WTC11 (cell line): Measurements from ENCODE around the gene NEU2. TPM values are rescaled to one million over a fixed set of nuclear protein-coding genes. Genes with fewer than 3 reads are reported as not detected.

Experiments
- ATAC-seq: fragments of 200-7000 bp; cut with Tn5 transposase; 2 replicates; pipeline ENCODE4 v1.10.0; 2021; ENCODE audit warnings: mild to moderate bottlenecking, moderate library complexity
- CTCF ChIA-PET: fragments of 300-600 bp; sonication (Branson Sonifier 250); formaldehyde crosslinking; loops from one replicate; lab custom pipeline; 2021; ENCODE audit warnings: antibody characterized with exemption; lab: Charles Lee
- POLR2A ChIA-PET: fragments of 350-600 bp; sonication (Branson Sonifier 250); formaldehyde crosslinking; loops from one replicate; lab custom pipeline; 2021; ENCODE audit warnings: antibody characterized with exemption; lab: Charles Lee
- DNase-seq: peaks from one replicate; pipeline ENCODE4 v3.0.0; 2021; ENCODE audit warnings: low spot score
- H3K27ac Mint-ChIP-seq: 2 replicates; pipeline ENCODE4 v1.8.0; 2021; ENCODE audit warnings: mixed read lengths
- H3K27me3 Mint-ChIP-seq: 2 replicates; pipeline ENCODE4 v1.8.0; 2021; ENCODE audit warnings: low read depth, mild to moderate bottlenecking, moderate library complexity, mixed read lengths
- H3K36me3 Mint-ChIP-seq: 2 replicates; pipeline ENCODE4 v1.8.0; 2021; ENCODE audit warnings: mixed read lengths
- H3K4me1 Mint-ChIP-seq: 2 replicates; pipeline ENCODE4 v1.8.0; 2022; ENCODE audit warnings: mixed read lengths
- H3K4me3 Mint-ChIP-seq: 2 replicates; pipeline ENCODE4 v1.8.0; 2021; ENCODE audit warnings: mild to moderate bottlenecking, moderate library complexity, mixed read lengths
- H3K9me3 Mint-ChIP-seq: 2 replicates; pipeline ENCODE4 v1.8.0; 2021; ENCODE audit warnings: mixed read lengths
- CBFB ChIP-seq: sonication (generic); formaldehyde crosslinking; IDR thresholded peaks from 2 replicates; pipeline ENCODE4 v1.8.1; 2022; ENCODE audit warnings: mild to moderate bottlenecking, low read depth, missing genetic modification reagents
- PRRX2 ChIP-seq: fragments of 250-450 bp; sonication (Bioruptor Pico); IDR thresholded peaks from 2 replicates; pipeline ENCODE4 v1.8.0; 2021; ENCODE audit warnings: mild to moderate bottlenecking
- SP1 ChIP-seq: sonication (generic); formaldehyde crosslinking; conservative IDR thresholded peaks from 2 replicates; pipeline ENCODE4 v1.8.1; 2022; ENCODE audit warnings: missing genetic modification reagents
- TP53 ChIP-seq: sonication (generic); formaldehyde crosslinking; IDR thresholded peaks from 2 replicates; pipeline ENCODE4 v1.8.1; 2023; ENCODE audit warnings: mild to moderate bottlenecking, missing genetic modification reagents
- ZNF263 ChIP-seq: sonication (generic); formaldehyde crosslinking; IDR thresholded peaks from 2 replicates; pipeline ENCODE4 v1.8.1; 2022; ENCODE audit warnings: low read depth, mild to moderate bottlenecking, moderate library complexity, missing genetic modification reagents
- ZNF317 ChIP-seq: sonication (generic); formaldehyde crosslinking; IDR thresholded peaks from 2 replicates; pipeline ENCODE4 v1.8.1; 2023; ENCODE audit warnings: low read depth, mild to moderate bottlenecking, moderate library complexity, missing genetic modification reagents, borderline replicate concordance
- ZNF416 ChIP-seq: fragments of 250-450 bp; sonication (Bioruptor Pico); IDR thresholded peaks from 2 replicates; pipeline ENCODE4 v1.9.0; 2021; ENCODE audit warnings: mild to moderate bottlenecking, inconsistent platforms
- total RNA-seq: library from RNA; stranded (reverse); gene quantifications from 3 replicates; pipeline ENCODE4 v1.2.3, GENCODE V29; 2021
- TF ChIP-seq, protein P1 (sequence below): sonication (generic); formaldehyde crosslinking; IDR thresholded peaks from 2 replicates; pipeline ENCODE4 v1.8.0; 2023; ENCODE audit warnings: mild to moderate bottlenecking, missing genetic modification reagents
- TF ChIP-seq, protein P2 (sequence below): sonication (generic); formaldehyde crosslinking; IDR thresholded peaks from 2 replicates; pipeline ENCODE4 v1.8.1; 2023; ENCODE audit warnings: mild to moderate bottlenecking, missing genetic modification reagents
- TF ChIP-seq, protein P3 (sequence below): fragments of 250-450 bp; sonication (Bioruptor Pico); conservative IDR thresholded peaks from 2 replicates; pipeline ENCODE4 v1.9.0; 2021; ENCODE audit warnings: mild to moderate bottlenecking
- TF ChIP-seq, protein P4 (sequence below): sonication (generic); formaldehyde crosslinking; conservative IDR thresholded peaks from 2 replicates; pipeline ENCODE4 v1.8.1; 2023; ENCODE audit warnings: mild to moderate bottlenecking, low read depth, missing genetic modification reagents, moderate library complexity
- TF ChIP-seq, protein P5 (sequence below): sonication (generic); formaldehyde crosslinking; conservative IDR thresholded peaks from 2 replicates; pipeline ENCODE4 v1.8.1; 2022; ENCODE audit warnings: mild to moderate bottlenecking, missing genetic modification reagents

NEU2 gene
- total RNA-seq, 1 experiment from 2014 or later = not detected

DNA sequence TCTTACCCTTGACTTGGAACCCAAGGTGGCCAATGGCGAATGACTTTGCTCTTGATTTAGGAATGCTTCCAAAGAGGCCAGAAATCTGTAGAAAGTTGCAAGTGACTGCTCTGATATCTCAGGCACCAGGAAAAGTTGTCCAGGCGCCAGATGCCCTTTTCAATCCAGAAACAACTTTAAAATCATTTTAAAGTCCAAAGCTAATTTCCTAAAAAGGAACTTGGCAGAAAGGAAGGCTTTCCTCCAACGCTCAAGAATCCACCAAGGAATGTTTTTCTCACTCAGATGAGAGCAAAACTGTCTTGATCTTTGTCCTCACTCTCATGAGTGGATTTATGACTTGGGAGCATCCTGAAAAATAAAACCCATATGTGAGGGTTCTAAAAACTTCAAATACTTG, 24.7 kb upstream of the NEU2 start (continued):
- TF ChIP-seq, protein P1, sequence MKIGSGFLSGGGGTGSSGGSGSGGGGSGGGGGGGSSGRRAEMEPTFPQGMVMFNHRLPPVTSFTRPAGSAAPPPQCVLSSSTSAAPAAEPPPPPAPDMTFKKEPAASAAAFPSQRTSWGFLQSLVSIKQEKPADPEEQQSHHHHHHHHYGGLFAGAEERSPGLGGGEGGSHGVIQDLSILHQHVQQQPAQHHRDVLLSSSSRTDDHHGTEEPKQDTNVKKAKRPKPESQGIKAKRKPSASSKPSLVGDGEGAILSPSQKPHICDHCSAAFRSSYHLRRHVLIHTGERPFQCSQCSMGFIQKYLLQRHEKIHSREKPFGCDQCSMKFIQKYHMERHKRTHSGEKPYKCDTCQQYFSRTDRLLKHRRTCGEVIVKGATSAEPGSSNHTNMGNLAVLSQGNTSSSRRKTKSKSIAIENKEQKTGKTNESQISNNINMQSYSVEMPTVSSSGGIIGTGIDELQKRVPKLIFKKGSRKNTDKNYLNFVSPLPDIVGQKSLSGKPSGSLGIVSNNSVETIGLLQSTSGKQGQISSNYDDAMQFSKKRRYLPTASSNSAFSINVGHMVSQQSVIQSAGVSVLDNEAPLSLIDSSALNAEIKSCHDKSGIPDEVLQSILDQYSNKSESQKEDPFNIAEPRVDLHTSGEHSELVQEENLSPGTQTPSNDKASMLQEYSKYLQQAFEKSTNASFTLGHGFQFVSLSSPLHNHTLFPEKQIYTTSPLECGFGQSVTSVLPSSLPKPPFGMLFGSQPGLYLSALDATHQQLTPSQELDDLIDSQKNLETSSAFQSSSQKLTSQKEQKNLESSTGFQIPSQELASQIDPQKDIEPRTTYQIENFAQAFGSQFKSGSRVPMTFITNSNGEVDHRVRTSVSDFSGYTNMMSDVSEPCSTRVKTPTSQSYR (CRISPR knock-in tag) = no peak
- TF ChIP-seq, protein P2, sequence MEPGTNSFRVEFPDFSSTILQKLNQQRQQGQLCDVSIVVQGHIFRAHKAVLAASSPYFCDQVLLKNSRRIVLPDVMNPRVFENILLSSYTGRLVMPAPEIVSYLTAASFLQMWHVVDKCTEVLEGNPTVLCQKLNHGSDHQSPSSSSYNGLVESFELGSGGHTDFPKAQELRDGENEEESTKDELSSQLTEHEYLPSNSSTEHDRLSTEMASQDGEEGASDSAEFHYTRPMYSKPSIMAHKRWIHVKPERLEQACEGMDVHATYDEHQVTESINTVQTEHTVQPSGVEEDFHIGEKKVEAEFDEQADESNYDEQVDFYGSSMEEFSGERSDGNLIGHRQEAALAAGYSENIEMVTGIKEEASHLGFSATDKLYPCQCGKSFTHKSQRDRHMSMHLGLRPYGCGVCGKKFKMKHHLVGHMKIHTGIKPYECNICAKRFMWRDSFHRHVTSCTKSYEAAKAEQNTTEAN (CRISPR knock-in tag) = no peak
- TF ChIP-seq, protein P3, sequence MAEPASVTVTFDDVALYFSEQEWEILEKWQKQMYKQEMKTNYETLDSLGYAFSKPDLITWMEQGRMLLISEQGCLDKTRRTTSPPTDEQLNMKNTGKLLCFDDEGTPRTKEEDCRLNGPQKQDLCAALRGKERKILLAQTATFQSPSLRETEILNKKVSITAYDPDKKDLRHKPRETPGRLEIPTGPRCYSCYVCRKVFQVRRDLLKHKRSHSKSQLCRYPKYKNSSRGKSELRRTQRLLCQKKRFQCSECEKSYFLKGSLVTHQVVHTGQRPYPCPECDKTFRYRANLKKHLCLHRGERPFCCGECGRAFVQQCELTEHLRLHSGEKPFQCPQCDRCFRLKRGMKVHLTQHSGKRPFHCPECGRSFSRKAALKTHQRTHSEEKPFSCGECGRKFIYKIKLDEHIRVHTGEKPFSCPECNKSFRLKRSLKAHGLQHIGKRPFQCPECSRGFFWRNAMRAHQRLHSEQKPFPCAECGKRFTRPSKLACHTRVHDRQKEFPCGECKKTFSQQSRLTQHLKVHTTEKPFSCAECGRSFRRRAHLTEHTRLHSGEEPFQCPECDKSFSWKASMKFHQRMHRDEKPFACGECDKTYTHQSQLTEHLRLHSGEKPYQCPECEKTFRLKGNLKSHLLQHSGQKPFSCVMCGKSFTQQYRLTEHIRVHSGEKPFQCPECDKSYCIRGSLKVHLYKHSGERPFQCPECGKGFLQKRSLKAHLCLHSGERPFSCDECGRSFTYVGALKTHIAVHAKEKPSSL (CRISPR knock-in tag) = no peak
- TF ChIP-seq ZNF263 = no peak
- TF ChIP-seq PRRX2 (CRISPR knock-in tag) = no peak
- TF ChIP-seq TP53 (CRISPR knock-in tag) = no peak

DNA sequence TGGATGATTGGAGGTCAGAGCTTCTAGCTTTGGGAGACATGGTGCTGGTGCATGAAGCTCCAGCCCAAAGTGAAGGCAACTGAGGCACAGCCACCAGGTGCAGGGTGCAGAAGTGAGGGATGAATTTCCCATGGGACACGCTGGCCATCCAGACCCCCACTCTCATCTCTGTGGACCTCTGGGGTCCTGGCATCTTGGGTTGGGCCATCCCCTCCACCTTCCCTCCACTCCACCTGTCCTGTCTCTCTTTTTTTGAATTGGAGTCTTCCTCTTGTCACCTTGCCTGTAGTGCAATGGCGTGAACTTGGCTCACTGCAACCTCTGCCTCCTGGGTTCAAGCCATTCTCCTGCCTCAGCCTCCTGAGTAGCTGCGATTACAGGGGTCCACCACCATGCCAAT, 22.8 kb upstream of the NEU2 start:
- H3K4me1 Mint-ChIP-seq = no peaks in the 10 kb centered on the region
- POLR2A ChIA-PET = no interaction called here
- TF ChIP-seq CBFB = no peak
- TF ChIP-seq PRRX2 (CRISPR knock-in tag) = no peak
- no peak for TF ChIP-seq SP1 (CRISPR knock-in tag)
- TF ChIP-seq, protein P4, sequence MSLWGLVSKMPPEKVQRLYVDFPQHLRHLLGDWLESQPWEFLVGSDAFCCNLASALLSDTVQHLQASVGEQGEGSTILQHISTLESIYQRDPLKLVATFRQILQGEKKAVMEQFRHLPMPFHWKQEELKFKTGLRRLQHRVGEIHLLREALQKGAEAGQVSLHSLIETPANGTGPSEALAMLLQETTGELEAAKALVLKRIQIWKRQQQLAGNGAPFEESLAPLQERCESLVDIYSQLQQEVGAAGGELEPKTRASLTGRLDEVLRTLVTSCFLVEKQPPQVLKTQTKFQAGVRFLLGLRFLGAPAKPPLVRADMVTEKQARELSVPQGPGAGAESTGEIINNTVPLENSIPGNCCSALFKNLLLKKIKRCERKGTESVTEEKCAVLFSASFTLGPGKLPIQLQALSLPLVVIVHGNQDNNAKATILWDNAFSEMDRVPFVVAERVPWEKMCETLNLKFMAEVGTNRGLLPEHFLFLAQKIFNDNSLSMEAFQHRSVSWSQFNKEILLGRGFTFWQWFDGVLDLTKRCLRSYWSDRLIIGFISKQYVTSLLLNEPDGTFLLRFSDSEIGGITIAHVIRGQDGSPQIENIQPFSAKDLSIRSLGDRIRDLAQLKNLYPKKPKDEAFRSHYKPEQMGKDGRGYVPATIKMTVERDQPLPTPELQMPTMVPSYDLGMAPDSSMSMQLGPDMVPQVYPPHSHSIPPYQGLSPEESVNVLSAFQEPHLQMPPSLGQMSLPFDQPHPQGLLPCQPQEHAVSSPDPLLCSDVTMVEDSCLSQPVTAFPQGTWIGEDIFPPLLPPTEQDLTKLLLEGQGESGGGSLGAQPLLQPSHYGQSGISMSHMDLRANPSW (CRISPR knock-in tag) = no peak
- TF ChIP-seq, all 79 proteins: peak for 0
- ATAC-seq (no peak), DNase-seq (no peak)
- Mint-ChIP-seq H3K27me3 (no peaks in the 10 kb centered on the region; the same call in 1 of the 2 replicates), H3K4me3 (no peak overlapping the region), H3K36me3 (no peaks in the 10 kb centered on the region), H3K27ac (no peak overlapping the region), H3K9me3 (no peaks in the 10 kb centered on the region)
- CTCF ChIA-PET = no interaction called here

DNA sequence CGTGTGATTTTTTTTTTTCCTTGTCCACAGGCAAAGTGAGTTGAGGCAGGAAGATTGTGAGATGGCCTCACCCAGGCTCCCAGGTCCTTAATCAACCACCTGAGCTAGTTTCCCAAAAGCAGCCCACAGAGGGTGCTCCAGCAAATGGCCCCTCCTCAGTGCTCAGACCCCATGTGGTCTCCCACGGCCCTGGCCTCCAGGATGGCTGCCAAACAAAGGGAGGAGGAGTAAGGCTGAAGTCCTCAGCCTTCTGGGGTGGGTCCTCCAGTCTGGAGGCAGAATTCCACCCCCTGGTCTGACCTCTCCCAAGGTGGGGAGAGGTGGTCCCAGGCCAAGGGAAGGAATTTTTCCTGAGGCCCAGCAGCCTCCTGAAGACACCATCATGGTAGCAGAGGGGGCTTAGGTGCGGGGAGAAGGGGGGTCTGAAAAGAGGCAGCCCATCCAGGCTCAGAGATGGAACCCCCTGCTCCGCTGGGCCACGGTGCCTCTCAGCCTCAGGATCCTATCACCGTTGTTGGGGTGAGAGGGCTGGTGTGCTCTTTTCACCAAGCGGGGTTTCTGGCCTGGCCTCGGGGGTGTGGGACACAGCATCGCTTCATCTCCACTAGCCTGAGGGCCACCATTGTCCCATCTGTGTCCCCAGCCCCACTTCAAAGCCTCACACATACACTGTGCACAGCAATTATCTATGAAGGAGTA, 21.8 kb upstream of the NEU2 start:
- DNase-seq (no peak), ATAC-seq (no peak)
- Mint-ChIP-seq H3K9me3 (peaks cover 5% of the 10 kb centered on the region), H3K4me3 (no peak overlapping the region), H3K27ac (no peak overlapping the region; the same call in 1 of the 2 replicates), H3K27me3 (no peaks in the 10 kb centered on the region), H3K36me3 (no peaks in the 10 kb centered on the region), H3K4me1 (no peaks in the 10 kb centered on the region)
- TF ChIP-seq ZNF317 (no peak), TP53 (CRISPR knock-in tag) (no peak)
- ChIA-PET POLR2A (no interaction called here), CTCF (no interaction called here)

DNA sequence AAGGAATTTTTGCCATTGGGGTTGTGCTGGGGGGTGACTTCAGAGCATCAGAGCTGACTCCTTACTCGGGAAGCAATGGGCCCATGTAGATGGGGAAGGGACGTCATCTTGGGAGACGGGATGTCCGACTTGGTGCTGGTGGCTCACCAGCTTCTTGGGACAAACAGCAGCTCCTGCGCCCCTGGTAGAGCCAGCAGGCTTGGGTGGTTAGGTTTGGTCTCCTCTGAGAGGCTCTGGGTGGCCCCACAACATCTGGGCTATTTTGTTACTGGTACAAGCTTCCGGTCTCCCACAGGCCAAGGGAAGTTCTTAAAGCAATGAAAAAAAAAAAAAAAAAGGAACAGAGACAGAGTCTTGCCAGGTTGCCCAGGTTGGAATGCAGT, 21.2 kb upstream of the NEU2 start:
- H3K9me3 Mint-ChIP-seq = peaks cover 5% of the 10 kb centered on the region
- CTCF ChIA-PET = no interaction called here
- H3K4me1 Mint-ChIP-seq = no peaks in the 10 kb centered on the region
- POLR2A ChIA-PET = no interaction called here
- DNase-seq (no peak), ATAC-seq (no peak)
- no peaks in the 10 kb centered on the region for H3K36me3 Mint-ChIP-seq
- no peaks in the 10 kb centered on the region for H3K27me3 Mint-ChIP-seq
- TF ChIP-seq ZNF416 = no peak
- TF ChIP-seq, protein P4 (CRISPR knock-in tag) = no peak
- TF ChIP-seq, protein P5, sequence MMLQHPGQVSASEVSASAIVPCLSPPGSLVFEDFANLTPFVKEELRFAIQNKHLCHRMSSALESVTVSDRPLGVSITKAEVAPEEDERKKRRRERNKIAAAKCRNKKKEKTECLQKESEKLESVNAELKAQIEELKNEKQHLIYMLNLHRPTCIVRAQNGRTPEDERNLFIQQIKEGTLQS (CRISPR knock-in tag) = no peak
- TF ChIP-seq ZNF263 = no peak
- no peak overlapping the region; the same call in 1 of the 2 replicates for H3K27ac Mint-ChIP-seq
- no peak overlapping the region for H3K4me3 Mint-ChIP-seq
